GM12878 (cell line): ENCODE results near the gene SH2B2. TPM values are rescaled to one million over a fixed set of nuclear protein-coding genes. Genes with fewer than 3 reads are reported as not detected.
A peak's percentile ranks its signal among the peaks of the same experiment; 100 is the strongest.
"Not testable (repeated sequence)": the region's sequence is repeated elsewhere in the genome, so short reads cannot be mapped to it uniquely, and the experiment has no call there.

Experiments
- ATAC-seq: fragments of 200-7000 bp; cut with Tn5 transposase; 3 replicates; pipeline ENCODE4 v1.9.1; 2020; ENCODE audit warnings: mild to moderate bottlenecking, moderate library complexity
- BruUV-seq: library from RNA; stranded (reverse); fragments of 400-500 nt; replicated peaks from 2 replicates; lab custom pipeline; 2021; lab: Mats Ljungman, UMichigan
- CTCF ChIA-PET: fragments of 300-600 bp; sonication (Branson Sonifier 250); formaldehyde crosslinking; extraction: SDS; loops from one replicate; lab custom pipeline; 2021; ENCODE audit warnings: inconsistent platforms; lab: Yijun Ruan, JAX
- POLR2A ChIA-PET: fragments of 350-600 bp; formaldehyde crosslinking; extraction: SDS; loops from one replicate; lab custom pipeline; 2021; ENCODE audit warnings: inconsistent platforms; lab: Charles Lee
- RAD21 ChIA-PET: fragments of 300-600 bp; sonication (Branson Sonifier 250); formaldehyde crosslinking; loops from one replicate; lab custom pipeline; 2023; ENCODE audit warnings: antibody characterized with exemption; ENCODE audit not compliant: unreplicated experiment; lab: Charles Lee
- SMC1A ChIA-PET: fragments of 300-600 bp; sonication (Branson Sonifier 250); formaldehyde crosslinking; loops from one replicate; lab custom pipeline; 2023; ENCODE audit not compliant: unreplicated experiment, uncharacterized antibody; lab: Charles Lee
- DNase-seq: peaks from one replicate; pipeline ENCODE4 v3.0.0-alpha.2; 2011; ENCODE audit warnings: low read depth, low spot score
- FAIRE-seq: peaks from 3 replicates; lab custom pipeline; 2011; peaks lifted over from hg19 to GRCh38; lab: Jason Lieb, UNC
- H2AFZ ChIP-seq: 2 replicates; pipeline ENCODE4 v1.6.0; 2011; ENCODE audit warnings: low read depth, low read length, control low read depth; ENCODE audit not compliant: control insufficient read depth
- H3K27ac ChIP-seq: 2 replicates; pipeline ENCODE4 v1.5.1; 2011; ENCODE audit warnings: control low read depth; ENCODE audit not compliant: control insufficient read depth, insufficient read depth
- H3K27me3 ChIP-seq, 2 experiments: replicated peaks in 1 of 2; 2 replicates each; pipeline versions ENCODE4 v1.6.0 to v1.6.1; 2011; ENCODE audit warnings: low read length in 1 of 2; ENCODE audit not compliant: control insufficient read depth in 2 of 2, insufficient read depth in 2 of 2
- H3K36me3 ChIP-seq, 2 experiments: 2 replicates each; pipeline ENCODE4 v1.5.1; 2011; ENCODE audit warnings: low read length in 1 of 2; ENCODE audit not compliant: control insufficient read depth in 2 of 2, insufficient read depth in 2 of 2
- H3K4me1 ChIP-seq: 2 replicates; pipeline ENCODE4 v1.6.1; 2011; ENCODE audit warnings: mild to moderate bottlenecking, low read length, moderate library complexity, mixed read lengths; ENCODE audit not compliant: control insufficient read depth, insufficient read depth
- H3K4me2 ChIP-seq: 2 replicates; pipeline ENCODE4 v1.6.0; 2011; ENCODE audit warnings: control low read depth; ENCODE audit not compliant: control insufficient read depth, insufficient read depth
- H3K4me3 ChIP-seq: fragments of 200-600 bp; sonication (generic); 2 replicates; pipeline ENCODE4 v1.5.1; 2016
- H3K79me2 ChIP-seq: 2 replicates; pipeline ENCODE4 v1.6.0; 2011; ENCODE audit warnings: low read length; ENCODE audit not compliant: control insufficient read depth, insufficient read depth
- H3K9ac ChIP-seq: 2 replicates; pipeline ENCODE4 v1.8.0; 2011; ENCODE audit warnings: low read length, control low read depth, mixed read lengths; ENCODE audit not compliant: control insufficient read depth, insufficient read depth
- H3K9me3 ChIP-seq: replicated peaks from 3 replicates; pipeline ENCODE4 v1.5.1; 2011; ENCODE audit warnings: mild to moderate bottlenecking, low read length; ENCODE audit not compliant: control insufficient read depth, insufficient read depth
- H4K20me1 ChIP-seq: 2 replicates; pipeline ENCODE4 v1.6.0; 2011; ENCODE audit not compliant: control insufficient read depth, insufficient read depth
- BACH1 ChIP-seq: fragments of 450-650 bp; IDR thresholded peaks from 2 replicates; pipeline ENCODE4 v1.6.1; 2017; ENCODE audit warnings: mild to moderate bottlenecking, borderline replicate concordance
- BHLHE40 ChIP-seq, 2 experiments: fragments of 450-650 bp in 1 of 2; IDR thresholded peaks; 2 replicates each; pipeline ENCODE4 v1.6.1; 2011 to 2017; ENCODE audit warnings: low read depth in 2 of 2, borderline replicate concordance in 1 of 2, improper control_type of control experiment in 1 of 2, low read length in 1 of 2, mild to moderate bottlenecking in 1 of 2
- CTCF ChIP-seq, 3 experiments: IDR thresholded peaks in 2 of 3; conservative IDR thresholded peaks in 1 of 3; 2 replicates each; pipeline ENCODE4 v1.5.1; 2011; ENCODE audit warnings: low read depth in 3 of 3, low read length in 3 of 3, mild to moderate bottlenecking in 3 of 3, control low read depth in 2 of 3, moderate library complexity in 2 of 3, inconsistent platforms in 1 of 3, mixed read lengths in 1 of 3; ENCODE audit not compliant: control insufficient read depth in 2 of 3, insufficient read depth in 1 of 3; ENCODE audit errors: extremely low read depth in 1 of 3
- HDGF ChIP-seq: fragments of 450-650 bp; IDR thresholded peaks from 2 replicates; pipeline ENCODE4 v1.6.1; 2016; ENCODE audit warnings: antibody characterized with exemption
- MXI1 ChIP-seq: fragments of 150-350 bp; IDR thresholded peaks from 2 replicates; pipeline ENCODE4 v1.6.1; 2011; ENCODE audit warnings: low read depth, mild to moderate bottlenecking, inconsistent platforms, low read length, improper control_type of control experiment
- NR2C1 ChIP-seq: fragments of 450-650 bp; IDR thresholded peaks from 2 replicates; pipeline ENCODE4 v1.6.1; 2017; ENCODE audit warnings: antibody characterized with exemption, mild to moderate bottlenecking, moderate library complexity
- NR2F1 ChIP-seq: fragments of 450-650 bp; conservative IDR thresholded peaks from 2 replicates; pipeline ENCODE4 v1.6.1; 2017; ENCODE audit warnings: mild to moderate bottlenecking
- NRF1 ChIP-seq: conservative IDR thresholded peaks from 2 replicates; pipeline ENCODE4 v1.6.1; 2011; ENCODE audit warnings: mild to moderate bottlenecking, low read depth, low read length, improper control_type of control experiment
- RELA ChIP-seq: fragments of 450-650 bp; IDR thresholded peaks from 2 replicates; pipeline ENCODE4 v1.8.0; 2014; ENCODE audit warnings: borderline replicate concordance; ENCODE audit not compliant: partially characterized antibody
- SIX5 ChIP-seq: IDR thresholded peaks from 2 replicates; pipeline ENCODE4 v1.6.1; 2011; ENCODE audit warnings: mild to moderate bottlenecking, low read depth, low read length, moderate library complexity; ENCODE audit not compliant: severe bottlenecking
- WGBS: methylation state at CpG from one replicate; pipeline ENCODE4 v1.1.6; 2016; ENCODE audit warnings: low lambda C conversion rate; ENCODE audit not compliant: insufficient replicate concordance, insufficient coverage; ENCODE audit errors: missing lambda C conversion rate; 5-methylcytosine and 5-hydroxymethylcytosine counted together
- in situ Hi-C: fragments of 300-500 bp; cut with MboI; formaldehyde crosslinking; loops from 9 replicates; pipeline ENCODE4 v1.14.3; 2018; ENCODE audit warnings: mixed read lengths
- intact Hi-C: fragments of 100-400 bp; cut with micrococcal nuclease; formaldehyde crosslinking; loops from one replicate; pipeline ENCODE4 v1.14.2; 2022; ENCODE audit not compliant: unreplicated experiment
- polyA plus RNA-seq, 11 experiments: library from polyadenylated mRNA; depleted of rRNA in 4 of 11; unstranded in 6 of 11; stranded (reverse) in 5 of 11; fragments of >200 nt; fragmentation: Nextera tagmentation in 4 of 11; fragmentation: Illumina TruSeq in 1 of 11; extraction: Ambion mirVana in 4 of 11; extraction: Trizol in 1 of 11; gene quantifications; 1 replicate in 1 of 11; 2 replicates in 10 of 11; pipeline versions ENCODE4 v1.2.1 to v1.2.3, GENCODE V29; 2011 to 2016; ENCODE audit warnings: inconsistent platforms in 2 of 11, missing spikeins in 2 of 11, low read depth in 1 of 11
- total RNA-seq, 4 experiments: library from RNA; depleted of rRNA in 3 of 4; stranded (reverse); fragments of >200 nt in 3 of 4; fragmentation: Illumina TruSeq in 1 of 4; extraction: Trizol in 1 of 4; gene quantifications; 2 replicates each; pipeline versions ENCODE4 v1.2.1 to v1.2.3, GENCODE V29; 2013 to 2021

SH2B2 gene
- total and polyA plus RNA-seq, 10 of the 15 experiments (the other 5 are each of a cell fraction or from before 2014, with no cell fraction given): 0.13 to 55.1 (median 7.4) TPM; not detected in 1

- TF ChIP-seq NR2F1 (peak; percentile 58; the same call in 1 of the 2 replicates), MXI1 (peak; percentile 75), HDGF (peak; percentile 66), BACH1 (peak; percentile 58; the same call in 1 of the 2 replicates), CTCF (IDR thresholded peaks at IDR 0.05 in 2 of 3, conservative IDR thresholded peaks at IDR 0.05 in 1 of 3; ENCODE audit: control insufficient read depth in 2 of 3, extremely low read depth in 1 of 3, insufficient read depth in 1 of 3, low read depth in 3 of 3, low read length in 3 of 3) (peak in 2 of 3 experiments; percentile 16 to 26; a peak in 2 of 6 replicates), BHLHE40 (IDR thresholded peaks at IDR 0.05; ENCODE audit: borderline replicate concordance in 1 of 2, low read depth in 2 of 2, low read length in 1 of 2) (peak; percentile 48 to 90; a peak in 2 of 4 replicates), NRF1 (peak; percentile 85), RELA (peak; percentile 11), NR2C1 (peak; percentile 75), SIX5 (peak; percentile 76)
Observed at GRCh38 chr7:102363549-102364393, 77.1 kb downstream of the SH2B2 start (continued).

GRCh38 chr7:102364394-102364886 is 77.8 kb downstream of the SH2B2 start:
- POLR2A ChIA-PET, H3K27me3 ChIP-seq, intact Hi-C loops, H2AFZ ChIP-seq, CTCF ChIA-PET, BruUV-seq, H4K20me1 ChIP-seq, H3K27ac ChIP-seq, H3K9me3 ChIP-seq, H3K36me3 ChIP-seq, DNase-seq, in situ Hi-C loops, FAIRE-seq, H3K4me1 ChIP-seq, SMC1A ChIA-PET: not testable (repeated sequence)
- Histone ChIP-seq H3K4me2 (0 out of 2 replicates have a peak overlapping the region, but pooled peaks have one; percentile 17), H3K79me2 (peaks cover 14% of the 10 kb centered on the region), H3K4me3 (peak overlapping the region; percentile 79), H3K9ac (peak overlapping the region; percentile 66)
- ATAC-seq: peak; percentile 9; the same call in 2 of the 3 replicates
- 3% methylated on average over 14 of the region's 20 CpGs for WGBS
- RAD21 ChIA-PET: interaction anchor here (1.3 kb wide), 1 partner anchor 77 kb away, joined by 14 read pairs; the partner anchor contains the start of gene SH2B2

GRCh38 chr7:102365390-102365789 is 78.7 kb downstream of the SH2B2 start:
- not testable (repeated sequence) for BruUV-seq, H3K9ac ChIP-seq
- H3K4me2 ChIP-seq: 0 out of 2 replicates have a peak overlapping the region, but pooled peaks have one; percentile 9

More at GRCh38 chr7:102365390-102365789, 78.7 kb downstream of the SH2B2 start:
- H3K4me1 ChIP-seq, H4K20me1 ChIP-seq, in situ Hi-C loops, H3K36me3 ChIP-seq, ATAC-seq, DNase-seq, H2AFZ ChIP-seq, H3K27me3 ChIP-seq, POLR2A ChIA-PET, SMC1A ChIA-PET, FAIRE-seq, H3K9me3 ChIP-seq, intact Hi-C loops, H3K27ac ChIP-seq, RAD21 ChIA-PET, CTCF ChIA-PET: not testable (repeated sequence)
- Histone ChIP-seq H3K79me2 (peaks cover 14% of the 10 kb centered on the region), H3K4me3 (peak overlapping the region; percentile 53)
- 23% methylated on average over 4 of the region's 7 CpGs for WGBS
